Naive thymus-derived CD8-positive, alpha-beta T cell (primary cell): ENCODE data around the gene PLK1. TPM values are rescaled to one million over a fixed set of nuclear protein-coding genes. Genes with fewer than 3 reads are reported as not detected.
"Not testable (repeated sequence)": the region's sequence is repeated elsewhere in the genome, so short reads cannot be mapped to it uniquely, and the experiment has no call there.

ENCODE experiments used
- ATAC-seq, 2 donors: fragments of 150-1000 bp; cut with Tn5 transposase in 1 of 2; sonication (Bioruptor Pico), chemical (Tn5 transposase) in 1 of 2; 1 replicate in 1 of 2; 2 replicates in 1 of 2; pipeline ENCODE4 v1.10.0; 2021; ENCODE audit warnings: mild to moderate bottlenecking in 2 of 2, moderate library complexity in 2 of 2
- POLR2A ChIA-PET: fragments of 350-600 bp; sonication (Branson Sonifier 250); formaldehyde crosslinking; loops from one replicate; lab custom pipeline; 2021; ENCODE audit warnings: antibody characterized with exemption; lab: Charles Lee
- DNase-seq, 10 donors: peaks; one replicate each; pipeline versions ENCODE4 v3.0.0 to v3.0.0-alpha.2; 2020 to 2022
- H3K27ac Mint-ChIP-seq, 10 donors: one replicate each; pipeline ENCODE4 v1.8.0; 2020 to 2022; ENCODE audit warnings: mild to moderate bottlenecking in 10 of 10, mixed read lengths in 10 of 10, moderate library complexity in 4 of 10, inconsistent platforms in 1 of 10
- H3K27me3 Mint-ChIP-seq, 5 donors: one replicate each; pipeline ENCODE4 v1.8.0; 2021 to 2022; ENCODE audit warnings: mixed read lengths in 5 of 5
- H3K36me3 Mint-ChIP-seq, 3 donors: one replicate each; pipeline ENCODE4 v1.8.0; 2020 to 2022; ENCODE audit warnings: mixed read lengths in 3 of 3, mild to moderate bottlenecking in 2 of 3, inconsistent platforms in 1 of 3
- H3K4me1 Mint-ChIP-seq, 4 donors: one replicate each; pipeline ENCODE4 v1.8.0; 2021 to 2022; ENCODE audit warnings: mixed read lengths in 4 of 4
- H3K4me3 Mint-ChIP-seq, 10 donors: one replicate each; pipeline ENCODE4 v1.8.0; 2020 to 2022; ENCODE audit warnings: mild to moderate bottlenecking in 10 of 10, mixed read lengths in 10 of 10, moderate library complexity in 6 of 10, inconsistent platforms in 1 of 10
- H3K9me3 Mint-ChIP-seq, 9 donors: one replicate each; pipeline ENCODE4 v1.8.0; 2020 to 2022; ENCODE audit warnings: mixed read lengths in 9 of 9, mild to moderate bottlenecking in 3 of 9, inconsistent platforms in 1 of 9, moderate library complexity in 1 of 9
- polyA plus RNA-seq, 3 donors: library from polyadenylated mRNA; unstranded; fragments of 300-500 nt; fragmentation: Illumina TruSeq; gene quantifications; one replicate each; pipeline ENCODE4 v1.2.3, GENCODE V29; 2021
- total RNA-seq, 8 experiments: library from RNA in 2 of 8; stranded (reverse) in 2 of 8; gene quantifications; one replicate each; pipeline ENCODE4 v1.2.3 and lab custom pipeline; 2021 to 2026

PLK1 gene
- total RNA-seq (1 to 10 TPM; 2.5 to 3.2 TPM), polyA plus RNA-seq (not detected), total RNA-seq (lab: John Stamatoyannopoulos, UW) (0.49 to 4.6 (median 2.4) reads per million in 6 experiments)

GRCh38 chr16:23678430-23679273, at the start of gene PLK1:
PLK1 (plus strand) TSS chr16:23678889; CDS start chr16:23678933, 44 bp downstream.
- peak; percentile 34 to 75 (median 54) for DNase-seq
- POLR2A ChIA-PET = no interaction called here
- Mint-ChIP-seq H3K9me3 (no peaks in the 10 kb centered on the region), H3K4me1 (peaks cover 7 to 19% (median 17%) of the 10 kb centered on the region in 4 donors), H3K36me3 (peaks cover 0 to 26% (median 4%) of the 10 kb centered on the region in 3 donors), H3K4me3 (peak within 1 kb of the TSS; percentile 78 to 90 (median 86)), H3K27me3 (peaks cover 0 to 4% (median 0%) of the 10 kb centered on the region in 5 donors), H3K27ac (peak within 1 kb of the TSS in 7 of 10 donors; percentile 20 to 76 (median 56))
- ATAC-seq = peak; percentile 98 to 100

DNA sequence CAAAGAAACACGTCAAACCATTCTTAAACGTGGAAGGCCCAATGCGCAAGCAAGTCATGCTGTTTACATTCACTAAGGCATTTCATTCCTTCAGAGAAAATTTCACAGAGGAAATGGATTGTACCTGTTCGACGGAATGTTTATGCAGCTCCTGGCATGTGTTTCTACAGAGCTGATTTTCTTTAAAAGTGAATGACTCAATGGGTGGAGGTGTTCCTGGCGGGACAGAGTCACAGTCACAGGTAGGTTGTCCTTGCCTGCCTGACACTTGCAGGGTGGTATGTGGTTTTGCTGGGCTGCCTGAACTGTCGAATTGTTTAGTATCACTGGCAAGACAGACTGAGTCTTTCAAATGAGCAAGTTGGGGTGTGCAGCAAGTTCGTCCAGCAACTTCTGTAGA, 49.2 kb upstream of the PLK1 start:
- no peak for ATAC-seq
- Mint-ChIP-seq H3K27ac (no peak overlapping the region), H3K9me3 (no peaks in the 10 kb centered on the region), H3K27me3 (no peaks in the 10 kb centered on the region), H3K4me1 (peaks cover 3 to 19% (median 13%) of the 10 kb centered on the region in 4 donors), H3K36me3 (peaks cover 0 to 72% (median 25%) of the 10 kb centered on the region in 3 donors), H3K4me3 (no peak overlapping the region)
- DNase-seq = no peak
- POLR2A ChIA-PET = interaction anchor here (0.5 kb wide), 1 partner anchor 881 kb away, joined by 3 read pairs; no protein-coding TSS in a partner anchor

DNA sequence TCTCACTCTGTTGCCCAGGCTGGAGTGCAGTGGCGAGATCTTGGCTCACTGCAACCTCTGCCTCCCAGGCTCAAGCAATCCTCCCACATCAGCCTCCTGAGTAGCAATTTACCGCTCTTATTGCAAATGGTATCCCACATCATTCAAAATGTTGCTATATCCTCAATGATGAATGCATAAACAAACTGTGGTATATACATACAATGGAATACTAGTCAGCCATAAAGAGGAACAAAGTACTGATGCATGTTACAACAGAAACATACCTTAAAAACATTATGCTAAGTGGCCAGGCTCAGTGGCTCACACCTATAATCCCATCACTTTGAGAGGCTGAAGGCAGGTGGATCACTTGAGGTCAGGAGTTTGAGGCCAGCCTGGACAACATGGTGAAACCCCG, 46.8 kb upstream of the PLK1 start:
- H3K27me3 Mint-ChIP-seq, DNase-seq, H3K4me3 Mint-ChIP-seq, POLR2A ChIA-PET, H3K9me3 Mint-ChIP-seq, ATAC-seq: not testable (repeated sequence)
- Mint-ChIP-seq H3K36me3 (peaks cover 0 to 70% (median 24%) of the 10 kb centered on the region in 3 donors), H3K4me1 (peaks cover 3 to 22% (median 13%) of the 10 kb centered on the region in 4 donors), H3K27ac (peak overlapping the region in 1 of 10 donors; percentile 9)

- Mint-ChIP-seq H3K36me3 (peaks cover 0 to 52% (median 20%) of the 10 kb centered on the region in 3 donors), H3K4me3 (no peak overlapping the region), H3K9me3 (no peaks in the 10 kb centered on the region), H3K27me3 (no peaks in the 10 kb centered on the region), H3K27ac (peak overlapping the region in 1 of 10 donors; percentile 10), H3K4me1 (peaks cover 7 to 27% (median 19%) of the 10 kb centered on the region in 4 donors)
- POLR2A ChIA-PET = no interaction called here
- no peak for DNase-seq
- ATAC-seq = no peak
Measured at GRCh38 chr16:23634461-23635036, 44.1 kb upstream of the PLK1 start.

DNA sequence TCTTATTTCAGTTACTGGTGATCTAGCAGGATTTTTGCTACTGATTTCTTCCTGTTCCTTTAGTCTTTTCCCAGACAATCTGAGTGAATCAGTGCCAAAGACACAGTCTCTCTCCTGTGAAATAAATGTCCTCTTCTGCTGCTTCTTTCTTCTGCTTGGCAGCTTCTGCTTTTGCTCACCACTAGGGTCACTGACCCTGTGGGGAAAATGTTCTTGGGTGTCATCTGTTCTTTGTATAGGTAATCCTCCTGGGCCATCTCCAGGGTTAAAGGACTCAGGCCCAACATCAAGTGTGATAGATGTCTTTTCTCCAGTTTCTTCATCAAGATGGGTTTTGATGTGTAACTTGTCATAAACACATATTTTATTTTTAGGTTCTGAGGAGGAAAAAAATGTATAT, 42.7 kb upstream of the PLK1 start:
- Mint-ChIP-seq H3K9me3 (no peaks in the 10 kb centered on the region), H3K27ac (peak overlapping the region in 2 of 10 donors; percentile 22 to 71), H3K27me3 (no peaks in the 10 kb centered on the region), H3K4me3 (no peak overlapping the region), H3K36me3 (peaks cover 0 to 41% (median 11%) of the 10 kb centered on the region in 3 donors), H3K4me1 (peaks cover 14 to 36% (median 29%) of the 10 kb centered on the region in 4 donors)
- no peak for DNase-seq
- ATAC-seq = no peak
- POLR2A ChIA-PET = no interaction called here

DNA sequence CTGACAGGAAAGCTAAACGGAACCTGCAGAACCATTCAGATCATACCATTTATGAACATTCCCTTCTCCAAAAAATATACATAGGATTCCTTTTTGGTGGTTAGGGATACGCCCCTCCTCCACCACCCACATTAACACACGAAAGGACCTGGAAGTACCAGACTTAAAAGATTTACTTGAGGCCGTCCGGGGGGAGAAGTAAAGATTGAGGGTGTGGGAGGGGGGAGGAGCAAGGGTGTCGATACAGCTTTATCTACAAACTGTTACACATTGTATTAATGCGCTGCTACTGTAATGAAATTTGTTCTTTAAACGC, 38.1 kb upstream of the PLK1 start:
- Mint-ChIP-seq H3K36me3 (peaks cover 5 to 40% (median 11%) of the 10 kb centered on the region in 3 donors), H3K27me3 (no peaks in the 10 kb centered on the region), H3K27ac (peak overlapping the region; percentile 90 to 99 (median 98)), H3K4me1 (peaks cover 22 to 40% (median 37%) of the 10 kb centered on the region in 4 donors), H3K9me3 (no peaks in the 10 kb centered on the region), H3K4me3 (peak overlapping the region; percentile 94 to 99 (median 98))
- POLR2A ChIA-PET = interaction anchor here (0.8 to 1.5 kb wide), 3 partner anchors 10 to 131 kb away, joined by 3 to 6 read pairs (median 4); partner anchors contain the start of genes GGA2 and NDUFAB1
- peak in 2 of 10 donors; percentile 0 to 5 for DNase-seq
- no peak for ATAC-seq

DNA sequence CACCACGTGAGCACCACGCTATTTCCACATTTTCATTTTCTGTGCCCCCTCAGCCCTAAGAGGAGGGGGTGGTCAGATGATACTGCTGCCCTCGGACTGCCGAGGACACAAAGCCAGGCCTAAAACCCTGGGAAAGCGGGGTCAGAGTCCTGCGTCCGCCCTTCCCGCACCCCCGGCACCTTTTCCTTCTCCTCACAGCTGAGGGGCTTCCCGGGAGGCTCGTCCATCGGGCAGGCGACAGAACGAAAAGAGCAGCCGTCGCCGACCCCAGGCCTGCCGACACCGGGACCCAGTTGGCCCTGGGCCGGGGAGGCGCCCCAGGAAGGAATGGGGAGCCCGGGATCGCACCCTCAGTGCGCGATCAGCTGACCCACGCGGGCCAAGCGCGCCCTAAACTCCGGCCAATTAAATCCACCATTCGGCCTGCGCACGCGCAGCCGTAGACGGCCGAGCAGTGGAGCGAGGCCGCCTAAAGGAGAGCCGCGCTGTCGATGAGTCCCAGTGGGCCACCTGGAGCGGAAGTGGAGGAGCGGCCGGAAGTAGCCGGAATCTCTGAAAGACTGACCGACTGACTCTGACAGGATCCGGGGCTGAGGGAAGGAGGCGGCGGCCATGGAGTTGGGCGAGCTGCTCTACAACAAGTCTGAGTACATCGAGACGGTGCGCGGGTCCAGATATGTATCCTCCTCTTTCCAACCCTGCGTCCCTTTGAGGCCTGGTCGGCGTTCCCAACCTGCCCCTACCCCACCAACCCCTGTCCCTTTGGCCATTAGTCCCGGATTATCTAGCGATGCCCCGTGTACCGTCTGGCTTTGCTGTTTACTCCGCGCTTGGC, 37.5 kb upstream of the PLK1 start, which contains the start of the genes DCTN5 and PALB2:
DCTN5 (plus strand) TSS at position 536 of the 835 bp plus-strand sequence; CDS start at position 613, 77 bp downstream.
PALB2 (minus strand) TSS at position 380 of the 835 bp plus-strand sequence; CDS start at position 227, 153 bp downstream.
- ATAC-seq (peak; percentile 95), DNase-seq (peak; percentile 68 to 91 (median 76))
- Mint-ChIP-seq H3K9me3 (no peaks in the 10 kb centered on the region), H3K27me3 (no peaks in the 10 kb centered on the region), H3K36me3 (peaks cover 10 to 40% (median 16%) of the 10 kb centered on the region in 3 donors), H3K4me3 (peak within 1 kb of the TSS; percentile 94 to 99 (median 98)), H3K4me1 (peaks cover 24 to 46% (median 43%) of the 10 kb centered on the region in 4 donors), H3K27ac (peak within 1 kb of the TSS; percentile 94 to 99 (median 98))
- POLR2A ChIA-PET = interaction anchor here (0.8 to 1.5 kb wide), 3 partner anchors 10 to 131 kb away, joined by 3 to 6 read pairs (median 4); partner anchors contain the start of genes GGA2 and NDUFAB1

GRCh38 chr16:23642246-23642774, 36.4 kb upstream of the PLK1 start:
- Mint-ChIP-seq H3K27ac (peak overlapping the region; percentile 94 to 99 (median 98)), H3K9me3 (no peaks in the 10 kb centered on the region), H3K4me3 (peak overlapping the region; percentile 94 to 99 (median 98)), H3K36me3 (peaks cover 11 to 46% (median 22%) of the 10 kb centered on the region in 3 donors), H3K27me3 (no peaks in the 10 kb centered on the region), H3K4me1 (peaks cover 26 to 56% (median 49%) of the 10 kb centered on the region in 4 donors)
- POLR2A ChIA-PET = interaction anchor here (1.2 kb wide), 1 partner anchor 85 kb away, joined by 3 read pairs; the partner anchor contains the start of genes EARS2 and UBFD1
- ATAC-seq (no peak), DNase-seq (no peak)

- DNase-seq = no peak
- peaks cover 13 to 42% (median 30%) of the 10 kb centered on the region in 4 donors for H3K4me1 Mint-ChIP-seq
- H3K36me3 Mint-ChIP-seq = peaks cover 25 to 84% (median 42%) of the 10 kb centered on the region in 3 donors
- no peaks in the 10 kb centered on the region for H3K27me3 Mint-ChIP-seq
- peak overlapping the region in 4 of 10 donors; percentile 12 to 68 (median 38) for H3K27ac Mint-ChIP-seq
- no peak overlapping the region for H3K4me3 Mint-ChIP-seq
- H3K9me3 Mint-ChIP-seq = peaks cover 0 to 4% (median 0%) of the 10 kb centered on the region in 9 donors
- POLR2A ChIA-PET = no interaction called here
- ATAC-seq = no peak
Measured at GRCh38 chr16:23650674-23651416, 27.8 kb upstream of the PLK1 start.

DNA sequence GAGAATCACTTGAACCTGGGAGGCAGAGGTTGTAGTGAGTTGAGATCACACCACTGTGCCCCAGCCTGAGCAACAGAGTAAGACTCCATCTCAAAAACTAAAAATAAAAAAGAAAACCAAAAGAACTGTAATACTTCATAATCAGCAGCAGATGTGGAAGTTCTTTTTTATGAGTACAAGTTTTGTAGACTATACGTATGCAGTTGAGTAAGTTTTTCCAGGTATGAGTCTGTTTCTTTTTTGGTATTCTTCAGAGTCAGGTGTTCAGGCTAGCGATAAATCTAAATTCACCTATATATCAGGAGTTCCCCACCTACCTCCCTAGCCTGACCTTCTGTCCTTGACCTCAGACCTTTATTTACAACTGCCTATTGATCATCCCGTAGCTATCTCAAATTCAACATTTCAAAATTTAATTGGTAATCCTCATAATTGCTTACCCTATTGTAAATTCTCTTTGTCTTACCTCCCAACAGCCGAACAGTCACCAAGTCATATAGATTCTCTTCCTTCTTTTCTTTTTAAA, 26.7 kb upstream of the PLK1 start:
- Mint-ChIP-seq H3K27ac (no peak overlapping the region), H3K4me3 (no peak overlapping the region), H3K4me1 (peaks cover 10 to 33% (median 24%) of the 10 kb centered on the region in 4 donors), H3K9me3 (peaks cover 0 to 4% (median 0%) of the 10 kb centered on the region in 9 donors), H3K27me3 (no peaks in the 10 kb centered on the region), H3K36me3 (peaks cover 21 to 76% (median 36%) of the 10 kb centered on the region in 3 donors)
- ATAC-seq = no peak
- DNase-seq = no peak
- POLR2A ChIA-PET = interaction anchor here (0.7 kb wide), 1 partner anchor 287 kb away, joined by 3 read pairs; no protein-coding TSS in a partner anchor
